ENCODE data around the gene PDZD4.
A peak's percentile ranks its signal among the peaks of the same experiment; 100 is the strongest.

PDZD4 gene

GRCh38 chrX:153794018-153794896 lies 36.1 kb downstream of the PDZD4 start, which contains the start of the genes IDH3G and SSR4:
IDH3G (minus strand) TSS chrX:153794375; CDS start chrX:153794326, 49 bp downstream.
SSR4 (plus strand) TSS chrX:153794668; CDS start chrX:153794688, 20 bp downstream.
- Histone ChIP-seq H3K27ac (ENCODE audit: low read length, poor library complexity, severe bottlenecking) (peak within 1 kb of the TSS; percentile 92), H2BK15ac (ENCODE audit: low read depth, poor library complexity, severe bottlenecking) (no peak within 1 kb of the TSS), H3K4me3 (ENCODE audit: insufficient read depth in 1 of 2, low read depth in 1 of 2, low read length in 2 of 2) (peak within 1 kb of the TSS; percentile 82 to 83), H3K36me3 (ENCODE audit: control insufficient read depth in 1 of 2, insufficient read depth in 2 of 2, low read depth in 1 of 2, low read length in 2 of 2) (peaks cover 35 to 67% of the 10 kb centered on the region in 2 experiments), H3K4ac (ENCODE audit: low read depth in 1 of 2, low read length in 2 of 2) (peak within 1 kb of the TSS; percentile 35 to 88), H3K4me1 (ENCODE audit: control insufficient read depth, insufficient read depth, low read depth, low read length) (peaks cover 19% of the 10 kb centered on the region), H4K91ac (ENCODE audit: low read length) (peak within 1 kb of the TSS; percentile 89), H3K9ac (ENCODE audit: low read length) (peak within 1 kb of the TSS; percentile 94), H2BK5ac (ENCODE audit: low read depth, low read length, poor library complexity, severe bottlenecking) (peak within 1 kb of the TSS; percentile 94), H4K8ac (ENCODE audit: low read length) (peak within 1 kb of the TSS; percentile 89), H2AK5ac (ENCODE audit: low read length, severe bottlenecking) (peak within 1 kb of the TSS; percentile 73), H3K23ac (ENCODE audit: low read length in 2 of 2) (peak within 1 kb of the TSS in 1 of 2 experiments; percentile 40), H3K18ac (ENCODE audit: low read depth in 1 of 2, low read length in 2 of 2) (peak within 1 kb of the TSS; percentile 94 to 97), H3K14ac (ENCODE audit: low read length in 2 of 2) (peak within 1 kb of the TSS in 1 of 2 experiments; percentile 97), H3K27me3 (ENCODE audit: control insufficient read depth in 1 of 2, insufficient read depth in 1 of 2, low read length in 2 of 2) (no peaks in the 10 kb centered on the region), H3K4me2 (ENCODE audit: low read length, poor library complexity, severe bottlenecking) (peak within 1 kb of the TSS; percentile 78), H3K9me3 (ENCODE audit: control insufficient read depth, low read length) (peaks cover 10% of the 10 kb centered on the region), H3K79me1 (replicated peaks; ENCODE audit: low read length, poor library complexity, severe bottlenecking) (peaks cover 11% of the 10 kb centered on the region), H2BK120ac (ENCODE audit: low read depth, low read length) (peak within 1 kb of the TSS; percentile 27), H2BK12ac (ENCODE audit: low read length in 2 of 2) (peak within 1 kb of the TSS in 1 of 2 experiments; percentile 71), H2AFZ (ENCODE audit: low read depth, low read length) (no peak within 1 kb of the TSS)
- peak; percentile 94 for DNase-seq
- under 1% methylated on average over 37 of the region's 92 CpGs for WGBS

DNA sequence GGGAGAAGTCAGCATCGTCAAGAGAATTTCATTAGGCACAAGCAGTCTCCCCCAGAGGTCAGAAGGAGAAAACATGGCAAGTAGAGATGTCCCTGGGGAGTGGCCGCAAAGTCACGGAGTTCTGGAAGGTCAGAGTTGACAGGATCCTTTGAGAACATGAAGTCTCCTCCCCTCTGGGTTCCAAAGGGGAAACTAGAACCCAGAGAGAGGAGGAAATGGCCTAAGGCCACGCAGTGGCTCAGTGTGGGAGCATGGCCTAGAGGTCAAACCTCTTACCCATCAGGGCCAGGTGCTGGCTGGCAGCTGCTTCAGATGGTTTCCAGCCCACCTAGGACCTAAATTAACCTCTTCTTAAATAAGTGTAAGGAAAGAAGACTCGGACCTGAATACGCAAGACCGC lies 37.1 kb downstream of the PDZD4 start:
- DNase-seq = peak; percentile 25
- peaks cover 30 to 67% of the 10 kb centered on the region in 2 experiments for H3K36me3 ChIP-seq (ENCODE audit: control insufficient read depth in 1 of 2, insufficient read depth in 2 of 2, low read depth in 1 of 2, low read length in 2 of 2)
- no peak overlapping the region for H4K91ac ChIP-seq (ENCODE audit: low read length)
- H2AK5ac ChIP-seq (ENCODE audit: low read length, severe bottlenecking) = no peak overlapping the region
- H2BK12ac ChIP-seq (ENCODE audit: low read length in 2 of 2) = no peak overlapping the region
- peaks cover 4% of the 10 kb centered on the region for H3K9me3 ChIP-seq (ENCODE audit: control insufficient read depth, low read length)
- H3K9ac ChIP-seq (ENCODE audit: low read length) = peak overlapping the region; percentile 94
- 36% methylated on average over 3 of the region's 7 CpGs for WGBS
- H3K4me1 ChIP-seq (ENCODE audit: control insufficient read depth, insufficient read depth, low read depth, low read length) = peaks cover 19% of the 10 kb centered on the region
- H3K27ac ChIP-seq (ENCODE audit: low read length, poor library complexity, severe bottlenecking) = peak overlapping the region; percentile 40
- H4K8ac ChIP-seq (ENCODE audit: low read length) = no peak overlapping the region
- peaks cover 13% of the 10 kb centered on the region for H3K79me1 ChIP-seq (replicated peaks; ENCODE audit: low read length, poor library complexity, severe bottlenecking)
- no peak overlapping the region for H2BK120ac ChIP-seq (ENCODE audit: low read depth, low read length)
- H2AFZ ChIP-seq (ENCODE audit: low read depth, low read length) = no peak overlapping the region
- H2BK15ac ChIP-seq (ENCODE audit: low read depth, poor library complexity, severe bottlenecking) = no peak overlapping the region
- no peak overlapping the region for H3K23ac ChIP-seq (ENCODE audit: low read length in 2 of 2)
- peak overlapping the region in 1 of 2 experiments; percentile 61 for H3K4ac ChIP-seq (ENCODE audit: low read depth in 1 of 2, low read length in 2 of 2)
- H2BK5ac ChIP-seq (ENCODE audit: low read depth, low read length, poor library complexity, severe bottlenecking) = no peak overlapping the region
- H3K14ac ChIP-seq (ENCODE audit: low read length in 2 of 2) = no peak overlapping the region
- H3K4me2 ChIP-seq (ENCODE audit: low read length, poor library complexity, severe bottlenecking) = peak overlapping the region; percentile 71
- peak overlapping the region; percentile 82 to 83 for H3K4me3 ChIP-seq (ENCODE audit: insufficient read depth in 1 of 2, low read depth in 1 of 2, low read length in 2 of 2)
- H3K18ac ChIP-seq (ENCODE audit: low read depth in 1 of 2, low read length in 2 of 2) = no peak overlapping the region
- peaks cover 0 to 2% of the 10 kb centered on the region in 2 experiments for H3K27me3 ChIP-seq (ENCODE audit: control insufficient read depth in 1 of 2, insufficient read depth in 1 of 2, low read length in 2 of 2)

- Histone ChIP-seq H3K4me3 (ENCODE audit: insufficient read depth in 1 of 2, low read depth in 1 of 2, low read length in 2 of 2) (peak overlapping the region in 1 of 2 experiments; percentile 83), H3K9ac (ENCODE audit: low read length) (no peak overlapping the region), H3K4me2 (ENCODE audit: low read length, poor library complexity, severe bottlenecking) (no peak overlapping the region), H3K18ac (ENCODE audit: low read depth in 1 of 2, low read length in 2 of 2) (no peak overlapping the region), H2BK5ac (ENCODE audit: low read depth, low read length, poor library complexity, severe bottlenecking) (no peak overlapping the region), H3K4me1 (ENCODE audit: control insufficient read depth, insufficient read depth, low read depth, low read length) (peaks cover 19% of the 10 kb centered on the region), H2AFZ (ENCODE audit: low read depth, low read length) (no peak overlapping the region), H3K4ac (ENCODE audit: low read depth in 1 of 2, low read length in 2 of 2) (no peak overlapping the region), H2BK12ac (ENCODE audit: low read length in 2 of 2) (no peak overlapping the region), H3K9me3 (ENCODE audit: control insufficient read depth, low read length) (peaks cover 4% of the 10 kb centered on the region), H3K27me3 (ENCODE audit: control insufficient read depth in 1 of 2, insufficient read depth in 1 of 2, low read length in 2 of 2) (peaks cover 0 to 2% of the 10 kb centered on the region in 2 experiments), H3K27ac (ENCODE audit: low read length, poor library complexity, severe bottlenecking) (no peak overlapping the region), H2AK5ac (ENCODE audit: low read length, severe bottlenecking) (no peak overlapping the region), H4K91ac (ENCODE audit: low read length) (no peak overlapping the region), H3K23ac (ENCODE audit: low read length in 2 of 2) (no peak overlapping the region), H2BK120ac (ENCODE audit: low read depth, low read length) (no peak overlapping the region), H2BK15ac (ENCODE audit: low read depth, poor library complexity, severe bottlenecking) (no peak overlapping the region), H3K14ac (ENCODE audit: low read length in 2 of 2) (no peak overlapping the region), H4K8ac (ENCODE audit: low read length) (no peak overlapping the region), H3K79me1 (replicated peaks; ENCODE audit: low read length, poor library complexity, severe bottlenecking) (peaks cover 14% of the 10 kb centered on the region), H3K36me3 (ENCODE audit: control insufficient read depth in 1 of 2, insufficient read depth in 2 of 2, low read depth in 1 of 2, low read length in 2 of 2) (peaks cover 30 to 67% of the 10 kb centered on the region in 2 experiments)
- 91% methylated on average over 6 of the region's 6 CpGs for WGBS
- DNase-seq = no peak
Measured at GRCh38 chrX:153792368-153792767, 38.0 kb downstream of the PDZD4 start.
